CD8-positive, alpha-beta memory T cell (primary cell): Measurements from ENCODE around the gene PNPLA8. TPM values are rescaled to one million over a fixed set of nuclear protein-coding genes. Genes with fewer than 3 reads are reported as not detected.

ENCODE experiments used
- polyA plus RNA-seq: library from polyadenylated mRNA; unstranded; fragments of 300-500 nt; fragmentation: Illumina TruSeq; gene quantifications from one replicate; pipeline ENCODE4 v1.2.3, GENCODE V29; 2021
- total RNA-seq, 2 experiments: library from RNA; stranded (reverse); gene quantifications; one replicate each; pipeline ENCODE4 v1.2.3, GENCODE V29; 2021

PNPLA8 gene
- total and polyA plus RNA-seq, 3 experiments from 2014 or later = 16.3 to 29.7 (median 17.9) TPM

Other genes starting within 250 kb of the PNPLA8 start
- under 1 TPM; 0.27 to 0.74 TPM for gene NRCAM, start 69.7 kb downstream of the PNPLA8 start, total RNA-seq
- gene NRCAM, start 69.7 kb downstream of the PNPLA8 start, polyA plus RNA-seq = 1.1 TPM
- 10 to 100 TPM; 36.8 to 40.9 TPM for gene THAP5, start 43.6 kb upstream of the PNPLA8 start, total RNA-seq
- 27.9 TPM for gene THAP5, start 43.6 kb upstream of the PNPLA8 start, polyA plus RNA-seq
- gene DNAJB9, start 43.7 kb upstream of the PNPLA8 start, total RNA-seq = 10 to 100 TPM; 10.1 to 12.0 TPM
- 37.5 TPM for gene DNAJB9, start 43.7 kb upstream of the PNPLA8 start, polyA plus RNA-seq